Progenitor cell of endocrine pancreas (in vitro differentiated cells): Measurements from ENCODE around the gene PTCD3. TPM values are rescaled to one million over a fixed set of nuclear protein-coding genes. Genes with fewer than 3 reads are reported as not detected.

Source experiments
- DNase-seq: peaks from one replicate; pipeline ENCODE4 v3.0.0; 2021; ENCODE audit warnings: low spot score; ENCODE audit not compliant: unreplicated experiment
- H3K27ac Mint-ChIP-seq: 2 replicates; pipeline ENCODE4 v1.8.0; 2021; ENCODE audit warnings: mild to moderate bottlenecking, moderate library complexity, mixed read lengths
- H3K27me3 Mint-ChIP-seq: 2 replicates; pipeline ENCODE4 v1.8.0; 2021; ENCODE audit warnings: mixed read lengths
- H3K36me3 Mint-ChIP-seq: 2 replicates; pipeline ENCODE4 v1.8.0; 2022; ENCODE audit warnings: mixed read lengths; ENCODE audit not compliant: insufficient read depth
- H3K4me1 Mint-ChIP-seq: 2 replicates; pipeline ENCODE4 v1.8.0; 2021; ENCODE audit warnings: low read depth, mixed read lengths
- H3K4me3 Mint-ChIP-seq: 2 replicates; pipeline ENCODE4 v1.8.0; 2021; ENCODE audit warnings: low read depth, mild to moderate bottlenecking, moderate library complexity, mixed read lengths
- H3K9me3 Mint-ChIP-seq: 2 replicates; pipeline ENCODE4 v1.8.0; 2021; ENCODE audit warnings: low read depth, mixed read lengths
- CTCF ChIP-seq: fragments of 200-600 bp; sonication (generic); IDR thresholded peaks from one replicate; pipeline ENCODE4 v1.5.0; 2021; ENCODE audit warnings: antibody characterized with exemption, mild to moderate bottlenecking; ENCODE audit not compliant: unreplicated experiment
- total RNA-seq: library from RNA; stranded (reverse); gene quantifications from 2 replicates; pipeline ENCODE4 v1.2.1, GENCODE V29; 2021

PTCD3 gene
- total RNA-seq, 1 donor from 2014 or later, result 163 TPM

GRCh38 chr2:86069783-86070339, 36.2 kb upstream of the PTCD3 start:
- Mint-ChIP-seq H3K4me1 (no peaks in the 10 kb centered on the region), H3K9me3 (no peaks in the 10 kb centered on the region), H3K36me3 (peaks cover 36% of the 10 kb centered on the region), H3K4me3 (no peak overlapping the region), H3K27ac (no peak overlapping the region), H3K27me3 (no peaks in the 10 kb centered on the region)
- no peak for DNase-seq
- no peak for TF ChIP-seq CTCF

- Mint-ChIP-seq H3K27ac (no peak overlapping the region), H3K27me3 (no peaks in the 10 kb centered on the region), H3K4me1 (no peaks in the 10 kb centered on the region), H3K9me3 (no peaks in the 10 kb centered on the region), H3K4me3 (no peak overlapping the region), H3K36me3 (peaks cover 26% of the 10 kb centered on the region)
- no peak for TF ChIP-seq CTCF
- no peak for DNase-seq
Measured at GRCh38 chr2:86070868-86071267, 35.2 kb upstream of the PTCD3 start.

- Mint-ChIP-seq H3K36me3 (peaks cover 29% of the 10 kb centered on the region), H3K4me3 (no peak overlapping the region), H3K9me3 (no peaks in the 10 kb centered on the region), H3K27me3 (no peaks in the 10 kb centered on the region), H3K4me1 (no peaks in the 10 kb centered on the region), H3K27ac (peak overlapping the region; percentile 24)
- DNase-seq, result no peak
- no peak for TF ChIP-seq CTCF
Measured at GRCh38 chr2:86072271-86072858, 33.7 kb upstream of the PTCD3 start.

GRCh38 chr2:86073225-86073624, 32.8 kb upstream of the PTCD3 start:
- Mint-ChIP-seq H3K4me3 (no peak overlapping the region), H3K27ac (no peak overlapping the region), H3K36me3 (peaks cover 30% of the 10 kb centered on the region), H3K4me1 (no peaks in the 10 kb centered on the region), H3K27me3 (no peaks in the 10 kb centered on the region), H3K9me3 (no peaks in the 10 kb centered on the region)
- DNase-seq, result no peak
- no peak for TF ChIP-seq CTCF

- Mint-ChIP-seq H3K36me3 (peaks cover 31% of the 10 kb centered on the region), H3K4me1 (no peaks in the 10 kb centered on the region), H3K4me3 (no peak overlapping the region), H3K27ac (no peak overlapping the region), H3K9me3 (no peaks in the 10 kb centered on the region), H3K27me3 (no peaks in the 10 kb centered on the region)
- no peak for DNase-seq
- no peak for TF ChIP-seq CTCF
Measured at GRCh38 chr2:86074256-86074655, 31.8 kb upstream of the PTCD3 start.
